RPMI7951 (cell line): ENCODE measurements around the gene ANKMY2. TPM values are rescaled to one million over a fixed set of nuclear protein-coding genes. Genes with fewer than 3 reads are reported as not detected.

Experiments
- DNase-seq: peaks from one replicate; pipeline ENCODE4 v3.0.0-alpha.2; 2012; ENCODE audit warnings: low read depth
- total RNA-seq: library from RNA; depleted of rRNA; stranded (reverse); fragments of >200 nt; shearing (Covaris generic); gene quantifications from 2 replicates; pipeline ENCODE4 v1.2.3, GENCODE V29; 2014; rRNA removed

The ANKMY2 gene
- total RNA-seq, 1 experiment from 2014 or later: 43.1 TPM

DNA sequence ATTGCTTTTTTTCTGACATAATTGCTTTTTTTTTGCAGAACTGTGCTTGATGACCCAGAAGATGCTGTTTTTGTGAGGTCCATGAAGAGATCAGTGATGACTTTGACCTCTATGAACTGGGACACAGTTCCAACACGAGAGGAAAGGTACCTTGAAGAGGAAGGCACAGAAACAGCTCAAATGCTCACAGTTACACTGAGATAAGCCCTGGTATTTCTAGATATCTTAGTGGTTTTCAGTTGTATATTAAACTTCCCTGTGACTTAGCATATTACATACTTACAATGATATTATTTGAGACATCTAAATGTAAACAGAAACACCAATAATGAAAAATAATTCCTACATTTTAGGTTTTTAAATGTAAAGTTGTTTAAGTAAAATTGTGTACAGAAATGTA, 64.3 kb downstream of the ANKMY2 start:
- DNase-seq: no peak

- DNase-seq: no peak
These were observed 66.3 kb downstream of the ANKMY2 start for GRCh38 chr7:16579216-16579615.

DNA sequence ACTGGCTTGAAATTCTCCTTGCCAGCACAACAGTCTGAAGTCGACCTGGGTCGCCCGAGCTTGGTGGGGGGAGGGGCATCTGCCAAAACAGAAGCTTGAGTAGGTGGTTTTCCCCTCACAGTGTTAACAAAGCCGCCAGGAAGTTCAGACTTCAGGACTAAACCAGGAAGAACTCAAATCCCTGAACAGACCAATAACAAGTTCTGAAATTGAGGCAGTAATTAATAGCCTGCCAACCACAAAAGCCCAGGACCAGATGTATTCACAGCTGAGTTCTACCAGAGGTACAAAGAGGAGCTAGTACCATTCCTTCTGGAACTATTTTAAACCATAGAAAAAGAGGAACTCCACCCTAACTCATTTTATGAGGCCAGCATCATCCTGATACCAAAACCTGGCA, 73.6 kb downstream of the ANKMY2 start:
- no peak for DNase-seq

GRCh38 chr7:16564909-16565426, 80.6 kb downstream of the ANKMY2 start:
- peak; percentile 57 for DNase-seq

DNA sequence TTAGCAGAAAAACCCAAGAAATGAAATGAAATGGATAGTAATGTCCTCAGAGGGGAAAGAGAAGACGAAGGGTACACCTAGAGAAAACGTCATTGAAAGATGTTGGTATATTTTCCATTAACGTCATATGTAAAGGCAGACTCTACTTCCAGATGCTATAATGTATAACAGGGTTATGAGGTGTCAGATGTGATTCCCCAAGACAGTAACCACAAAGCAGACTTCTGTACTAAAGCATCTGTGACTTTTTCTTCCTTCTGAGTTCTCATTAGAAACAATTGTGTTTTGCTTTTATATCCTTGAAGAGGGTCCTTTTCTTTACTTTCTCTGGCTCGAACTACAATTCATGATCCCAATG, 81.6 kb downstream of the ANKMY2 start:
- no peak for DNase-seq

GRCh38 chr7:16563281-16564022, 82.1 kb downstream of the ANKMY2 start:
- DNase-seq: peak; percentile 40

- no peak for DNase-seq
These were observed 82.9 kb downstream of the ANKMY2 start for GRCh38 chr7:16562456-16563220.

GRCh38 chr7:16561943-16562342, 83.6 kb downstream of the ANKMY2 start:
- DNase-seq: no peak

GRCh38 chr7:16559497-16560179, 85.9 kb downstream of the ANKMY2 start:
- no peak for DNase-seq

GRCh38 chr7:16558761-16559302, 86.7 kb downstream of the ANKMY2 start:
- no peak for DNase-seq

GRCh38 chr7:16556359-16556758, 89.2 kb downstream of the ANKMY2 start:
- DNase-seq: no peak

GRCh38 chr7:16554518-16555236, 90.9 kb downstream of the ANKMY2 start:
- DNase-seq: no peak

DNA sequence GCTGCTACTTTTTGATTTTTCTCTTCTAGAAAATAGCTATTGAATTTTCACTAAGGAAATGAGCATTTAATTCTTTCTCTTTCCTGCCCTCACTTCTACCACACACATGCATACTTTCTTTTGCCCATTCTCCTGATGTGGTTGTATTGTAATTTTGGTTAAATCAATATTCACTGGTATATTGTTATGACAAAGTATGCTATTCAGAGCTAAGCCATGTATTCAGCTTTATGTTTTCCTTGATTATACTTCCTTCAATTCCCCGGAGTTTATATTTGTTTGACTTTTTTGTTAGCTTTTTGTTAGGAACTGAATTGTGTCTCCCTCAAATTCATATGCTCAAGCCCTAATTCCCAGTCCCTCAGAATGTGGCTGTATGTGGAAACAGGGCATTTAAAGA, 94.9 kb downstream of the ANKMY2 start:
- DNase-seq: no peak

Other genes starting within 250 kb of the ANKMY2 start
- gene CRPPA, start 224.2 kb downstream of the ANKMY2 start, total RNA-seq: 2.8 and 3.4 TPM in 2 replicates
- 0.10 and 0.12 TPM in 2 replicates for gene SOSTDC1, start 180.0 kb downstream of the ANKMY2 start, total RNA-seq
- not detected in 2 replicates for gene LRRC72, start 118.9 kb downstream of the ANKMY2 start, total RNA-seq
- gene BZW2, start 427 bp upstream of the ANKMY2 start, total RNA-seq: 194 and 220 TPM in 2 replicates
- 4.4 and 5.5 TPM in 2 replicates for gene TSPAN13, start 108.0 kb upstream of the ANKMY2 start, total RNA-seq
- gene AGR2, start 159.2 kb upstream of the ANKMY2 start, total RNA-seq: not detected in 2 replicates
- gene AGR3, start 236.2 kb upstream of the ANKMY2 start, total RNA-seq: not detected in 2 replicates